Trophoblast cell (in vitro differentiated cells and primary cell): ENCODE results near the gene PPFIA2.

Experiments
- DNase-seq, 2 donors: peaks; one replicate each; pipeline ENCODE4 v3.0.0-alpha.2; 2016
- H2AFZ ChIP-seq: 2 replicates; pipeline ENCODE4 v1.6.1; 2013; ENCODE audit warnings: low read length, moderate library complexity, mild to moderate bottlenecking; ENCODE audit not compliant: insufficient read depth, poor library complexity
- H2AK5ac ChIP-seq: 2 replicates; pipeline ENCODE4 v1.6.1; 2013; ENCODE audit warnings: mild to moderate bottlenecking, low read length
- H2BK120ac ChIP-seq: 2 replicates; pipeline ENCODE4 v1.6.1; 2013; ENCODE audit warnings: low read length, mild to moderate bottlenecking, moderate library complexity; ENCODE audit not compliant: insufficient read depth, poor library complexity
- H2BK12ac ChIP-seq: 2 replicates; pipeline ENCODE4 v1.6.1; 2013; ENCODE audit warnings: mild to moderate bottlenecking, low read length, moderate library complexity
- H2BK5ac ChIP-seq: 2 replicates; pipeline ENCODE4 v1.6.1; 2013; ENCODE audit warnings: low read length, low read depth, moderate library complexity, mild to moderate bottlenecking; ENCODE audit not compliant: poor library complexity
- H3K14ac ChIP-seq: 2 replicates; pipeline ENCODE4 v1.6.1; 2013; ENCODE audit warnings: mild to moderate bottlenecking, low read length
- H3K18ac ChIP-seq: 2 replicates; pipeline ENCODE4 v1.6.1; 2013; ENCODE audit warnings: mild to moderate bottlenecking, low read length
- H3K23ac ChIP-seq: 2 replicates; pipeline ENCODE4 v1.6.1; 2013; ENCODE audit warnings: low read length
- H3K27ac ChIP-seq: 2 replicates; pipeline ENCODE4 v1.5.1; 2013; ENCODE audit warnings: low read depth, mild to moderate bottlenecking, inconsistent platforms, low read length, moderate library complexity
- H3K27me3 ChIP-seq: 2 replicates; pipeline ENCODE4 v1.6.1; 2013; ENCODE audit warnings: inconsistent platforms, mild to moderate bottlenecking, low read length, moderate library complexity; ENCODE audit not compliant: insufficient read depth
- H3K36me3 ChIP-seq, 2 experiments: 1 replicate in 1 of 2; 2 replicates in 1 of 2; pipeline ENCODE4 v1.6.1; 2013; ENCODE audit warnings: low read length in 2 of 2, mild to moderate bottlenecking in 2 of 2, moderate library complexity in 1 of 2; ENCODE audit not compliant: insufficient read depth in 2 of 2, control insufficient read depth in 1 of 2
- H3K4ac ChIP-seq: 2 replicates; pipeline ENCODE4 v1.6.1; 2013; ENCODE audit warnings: low read depth, mild to moderate bottlenecking, low read length, moderate library complexity
- H3K4me1 ChIP-seq, 2 experiments: 1 replicate in 1 of 2; 2 replicates in 1 of 2; pipeline ENCODE4 v1.6.1; 2013; ENCODE audit warnings: low read length in 2 of 2, mild to moderate bottlenecking in 2 of 2, moderate library complexity in 1 of 2; ENCODE audit not compliant: insufficient read depth in 2 of 2, control insufficient read depth in 1 of 2
- H3K4me2 ChIP-seq: 2 replicates; pipeline ENCODE4 v1.6.1; 2013; ENCODE audit warnings: inconsistent platforms, mild to moderate bottlenecking, low read length, moderate library complexity
- H3K4me3 ChIP-seq: 2 replicates; pipeline ENCODE4 v1.5.1; 2013; ENCODE audit warnings: mild to moderate bottlenecking, low read depth, low read length, inconsistent platforms
- H3K79me1 ChIP-seq: one replicate; pipeline ENCODE4 v1.6.1; 2013; ENCODE audit warnings: low read length
- H3K79me2 ChIP-seq: 2 replicates; pipeline ENCODE4 v1.6.1; 2013; ENCODE audit warnings: low read length, mild to moderate bottlenecking; ENCODE audit not compliant: control insufficient read depth, insufficient read depth, poor library complexity
- H3K9ac ChIP-seq: 2 replicates; pipeline ENCODE4 v1.6.1; 2013; ENCODE audit warnings: mild to moderate bottlenecking, low read length
- H3K9me3 ChIP-seq: 2 replicates; pipeline ENCODE4 v1.6.1; 2013; ENCODE audit warnings: low read depth, mild to moderate bottlenecking, control low read depth, inconsistent platforms, low read length; ENCODE audit not compliant: insufficient read depth
- H4K12ac ChIP-seq: 2 replicates; pipeline ENCODE4 v1.6.1; 2013; ENCODE audit warnings: low read depth, mild to moderate bottlenecking, low read length, moderate library complexity
- H4K8ac ChIP-seq: 2 replicates; pipeline ENCODE4 v1.6.1; 2013; ENCODE audit warnings: low read depth, mild to moderate bottlenecking, low read length, moderate library complexity
- H4K91ac ChIP-seq: one replicate; pipeline ENCODE4 v1.6.1; 2013; ENCODE audit warnings: low read depth, mild to moderate bottlenecking, low read length, moderate library complexity
- WGBS: extraction: QIAGEN DNeasy Blood & Tissue Kit; methylation state at CpG from one replicate; pipeline ENCODE4 v1.1.7; 2013; ENCODE audit warnings: missing lambda C conversion rate; ENCODE audit not compliant: insufficient read length, insufficient coverage; ENCODE audit errors: extremely low coverage; 5-methylcytosine and 5-hydroxymethylcytosine counted together

PPFIA2 gene

GRCh38 chr12:81570234-81570633 is 188.9 kb downstream of the PPFIA2 start:
- Histone ChIP-seq H3K27ac (no peak overlapping the region), H2AK5ac (no peak overlapping the region), H3K4me2 (no peak overlapping the region), H3K79me1 (no peaks in the 10 kb centered on the region), H3K9ac (no peak overlapping the region), H3K36me3 (no peaks in the 10 kb centered on the region), H4K12ac (no peak overlapping the region), H3K18ac (no peak overlapping the region), H2BK5ac (no peak overlapping the region), H2BK120ac (no peak overlapping the region), H4K8ac (no peak overlapping the region), H3K4me1 (no peaks in the 10 kb centered on the region), H3K4me3 (no peak overlapping the region), H3K79me2 (no peaks in the 10 kb centered on the region), H4K91ac (no peak overlapping the region), H2BK12ac (no peak overlapping the region), H3K27me3 (no peaks in the 10 kb centered on the region), H3K14ac (no peak overlapping the region), H2AFZ (no peak overlapping the region), H3K4ac (no peak overlapping the region), H3K9me3 (no peaks in the 10 kb centered on the region), H3K23ac (no peak overlapping the region)
- no CpG with 5 or more reads among the region's 2 CpGs for WGBS
- DNase-seq, result no peak

GRCh38 chr12:81564237-81564636 is 194.9 kb downstream of the PPFIA2 start:
- H3K36me3 ChIP-seq, result no peaks in the 10 kb centered on the region
- H4K8ac ChIP-seq, result no peak overlapping the region
- H2BK120ac ChIP-seq, result no peak overlapping the region
- DNase-seq, result no peak
- no peak overlapping the region for H3K18ac ChIP-seq
- no peak overlapping the region for H3K9ac ChIP-seq
- no peak overlapping the region for H3K23ac ChIP-seq
- no peak overlapping the region for H3K4me2 ChIP-seq
- no peak overlapping the region for H2BK5ac ChIP-seq
- H3K4me3 ChIP-seq, result no peak overlapping the region
- H4K91ac ChIP-seq, result no peak overlapping the region
- WGBS, result no CpG with 5 or more reads among the region's 2 CpGs
- no peak overlapping the region for H4K12ac ChIP-seq
- no peak overlapping the region for H3K27ac ChIP-seq
- H2AK5ac ChIP-seq, result no peak overlapping the region
- no peaks in the 10 kb centered on the region for H3K9me3 ChIP-seq
- no peaks in the 10 kb centered on the region for H3K27me3 ChIP-seq
- H3K79me2 ChIP-seq, result no peaks in the 10 kb centered on the region
- no peaks in the 10 kb centered on the region for H3K4me1 ChIP-seq
- H3K4ac ChIP-seq, result no peak overlapping the region
- no peak overlapping the region for H2BK12ac ChIP-seq
- H3K14ac ChIP-seq, result no peak overlapping the region
- no peaks in the 10 kb centered on the region for H3K79me1 ChIP-seq
- no peak overlapping the region for H2AFZ ChIP-seq

GRCh38 chr12:81558031-81558430 is 201.1 kb downstream of the PPFIA2 start:
- Histone ChIP-seq H4K12ac (no peak overlapping the region), H3K9me3 (no peaks in the 10 kb centered on the region), H3K4ac (no peak overlapping the region), H2BK12ac (no peak overlapping the region), H3K23ac (no peak overlapping the region), H3K18ac (no peak overlapping the region), H3K4me1 (no peaks in the 10 kb centered on the region), H4K91ac (no peak overlapping the region), H3K27ac (no peak overlapping the region), H3K79me2 (no peaks in the 10 kb centered on the region), H4K8ac (no peak overlapping the region), H3K79me1 (no peaks in the 10 kb centered on the region), H3K27me3 (no peaks in the 10 kb centered on the region), H2BK5ac (no peak overlapping the region), H3K14ac (no peak overlapping the region), H3K36me3 (no peaks in the 10 kb centered on the region), H3K4me2 (no peak overlapping the region), H2BK120ac (no peak overlapping the region), H2AFZ (no peak overlapping the region), H3K9ac (no peak overlapping the region), H2AK5ac (no peak overlapping the region), H3K4me3 (no peak overlapping the region)
- no CpG with 5 or more reads among the region's 1 CpG for WGBS
- no peak for DNase-seq

- H3K36me3 ChIP-seq, result no peaks in the 10 kb centered on the region
- H3K4me1 ChIP-seq, result no peaks in the 10 kb centered on the region
- H3K23ac ChIP-seq, result no peak overlapping the region
- H2BK12ac ChIP-seq, result no peak overlapping the region
- no peak overlapping the region for H2AK5ac ChIP-seq
- no peaks in the 10 kb centered on the region for H3K79me2 ChIP-seq
- WGBS, result no CpG with 5 or more reads among the region's 5 CpGs
- H3K9me3 ChIP-seq, result no peaks in the 10 kb centered on the region
- no peak overlapping the region for H3K27ac ChIP-seq
- no peaks in the 10 kb centered on the region for H3K27me3 ChIP-seq
- H3K79me1 ChIP-seq, result no peaks in the 10 kb centered on the region
- no peak overlapping the region for H2BK120ac ChIP-seq
- no peak overlapping the region for H4K12ac ChIP-seq
- H3K14ac ChIP-seq, result no peak overlapping the region
- H3K4me2 ChIP-seq, result no peak overlapping the region
- H4K8ac ChIP-seq, result no peak overlapping the region
- no peak overlapping the region for H3K18ac ChIP-seq
- no peak overlapping the region for H2AFZ ChIP-seq
- no peak overlapping the region for H3K4ac ChIP-seq
- no peak overlapping the region for H2BK5ac ChIP-seq
- no peak overlapping the region for H3K9ac ChIP-seq
- H3K4me3 ChIP-seq, result no peak overlapping the region
- no peak for DNase-seq
- no peak overlapping the region for H4K91ac ChIP-seq
These were observed 212.3 kb downstream of the PPFIA2 start for GRCh38 chr12:81546811-81547210.
